Left lung (tissue), 10 donors: ENCODE results near the gene HPDL. TPM values are rescaled to one million over a fixed set of nuclear protein-coding genes. Genes with fewer than 3 reads are reported as not detected.

Experiments used
- ATAC-seq: fragments of 200-7000 bp; cut with Tn5 transposase; one replicate; pipeline ENCODE4 v1.9.1; 2020; ENCODE audit warnings: moderate library complexity
- DNase-seq, 4 donors: peaks; one replicate each; pipeline ENCODE4 v3.0.0-alpha.2; 2013 to 2020
- H3K27ac ChIP-seq, 2 donors: fragments of 200-600 bp; sonication (generic) in 1 of 2; one replicate each; pipeline versions ENCODE4 v1.5.0 to v1.8.0; 2020 to 2021
- H3K27me3 ChIP-seq, 2 donors: fragments of 200-600 bp; sonication (generic) in 1 of 2; one replicate each; pipeline versions ENCODE4 v1.5.0 to v1.8.0; 2020 to 2021
- H3K36me3 ChIP-seq, 2 donors: fragments of 200-600 bp; sonication (generic) in 1 of 2; one replicate each; pipeline versions ENCODE4 v1.5.0 to v1.8.0; 2020 to 2021
- H3K4me1 ChIP-seq, 2 donors: fragments of 200-600 bp; one replicate each; pipeline ENCODE4 v1.8.0; 2021
- H3K4me3 ChIP-seq, 2 donors: fragments of 200-600 bp; sonication (generic) in 1 of 2; one replicate each; pipeline versions ENCODE4 v1.5.0 to v1.8.0; 2020 to 2021; ENCODE audit warnings: mild to moderate bottlenecking in 1 of 2
- H3K9me3 ChIP-seq, 2 donors: fragments of 200-600 bp; sonication (generic) in 1 of 2; one replicate each; pipeline versions ENCODE4 v1.5.0 to v1.8.0; 2020 to 2021
- CTCF ChIP-seq, 2 donors: fragments of 200-600 bp; sonication (generic) in 1 of 2; IDR thresholded peaks; one replicate each; pipeline versions ENCODE4 v1.5.0 to v1.8.0; 2021; ENCODE audit warnings: antibody characterized with exemption in 2 of 2
- intact Hi-C, 2 donors: fragments of 100-400 bp; cut with DNase I; formaldehyde crosslinking; loops; one replicate each; pipeline versions ENCODE4 v1.11.2 to v1.14.2; 2022
- polyA plus RNA-seq, 6 donors: library from polyadenylated mRNA; unstranded; fragments of 120-200 nt; gene quantifications; one replicate each; pipeline ENCODE4 v1.2.1, GENCODE V29; 2013; ENCODE audit not compliant: insufficient read length in 6 of 6
- total RNA-seq, 2 donors: library from RNA; stranded (reverse); fragmentation: NEBNext Ultra II Directional; extraction: Animal tissue kit (Norgen Biotek cat#: 25700); gene quantifications; one replicate each; pipeline ENCODE4 v1.2.1, GENCODE V29; 2021
- donor health status: DM: no; HTN: yes; CAD: no.
- donor health status: DM: no; HTN: no; CAD: no.

HPDL gene
- total and polyA plus RNA-seq, 8 donors = 0.20 to 2.3 (median 1.6) TPM

- DNase-seq (no peak), ATAC-seq (no peak)
- H3K36me3 ChIP-seq = peaks cover 0 to 55% of the 10 kb centered on the region in 2 donors
- intact Hi-C loops = loop anchor here in 1 of 2 donors (10.0 kb wide), 1 partner anchor 220 kb away; no protein-coding TSS in a partner anchor
- no peaks in the 10 kb centered on the region for H3K27me3 ChIP-seq
- no peak overlapping the region for H3K27ac ChIP-seq
- H3K4me3 ChIP-seq = no peak overlapping the region
- no peaks in the 10 kb centered on the region for H3K9me3 ChIP-seq
- peaks cover 17 to 42% of the 10 kb centered on the region in 2 donors for H3K4me1 ChIP-seq
- no peak for TF ChIP-seq CTCF (IDR thresholded peaks at IDR 0.05)
These were observed 18.3 kb downstream of the HPDL start for GRCh38 chr1:45345014-45345413.

GRCh38 chr1:45346473-45346872 is 19.8 kb downstream of the HPDL start:
- DNase-seq (no peak), ATAC-seq (no peak)
- intact Hi-C loops = loop anchor here in 1 of 2 donors (10.0 kb wide), 1 partner anchor 218 kb away; no protein-coding TSS in a partner anchor

GRCh38 chr1:45348020-45348419 is 21.3 kb downstream of the HPDL start:
- no peaks in the 10 kb centered on the region for H3K27me3 ChIP-seq
- intact Hi-C loops = loop anchor here in 1 of 2 donors (10.0 kb wide), 1 partner anchor 217 kb away; no protein-coding TSS in a partner anchor
- DNase-seq (no peak), ATAC-seq (peak; percentile 63)
- peaks cover 9 to 13% of the 10 kb centered on the region in 2 donors for H3K4me1 ChIP-seq
- peak overlapping the region in 1 of 2 donors; percentile 45 for H3K27ac ChIP-seq
- peaks cover 0 to 42% of the 10 kb centered on the region in 2 donors for H3K36me3 ChIP-seq
- no peak for TF ChIP-seq CTCF (IDR thresholded peaks at IDR 0.05)
- no peaks in the 10 kb centered on the region for H3K9me3 ChIP-seq
- H3K4me3 ChIP-seq = no peak overlapping the region

More at GRCh38 chr1:45346473-45346872, 19.8 kb downstream of the HPDL start:
- Histone ChIP-seq H3K36me3 (peaks cover 0 to 55% of the 10 kb centered on the region in 2 donors), H3K4me3 (no peak overlapping the region), H3K9me3 (no peaks in the 10 kb centered on the region), H3K27me3 (no peaks in the 10 kb centered on the region), H3K4me1 (peaks cover 9 to 29% of the 10 kb centered on the region in 2 donors), H3K27ac (no peak overlapping the region)
- TF ChIP-seq CTCF (IDR thresholded peaks at IDR 0.05) = no peak

GRCh38 chr1:45348609-45348965 is 21.9 kb downstream of the HPDL start:
- Histone ChIP-seq H3K27ac (peak overlapping the region; percentile 16 to 45), H3K4me1 (peaks cover 9 to 11% of the 10 kb centered on the region in 2 donors), H3K36me3 (peaks cover 0 to 36% of the 10 kb centered on the region in 2 donors), H3K27me3 (no peaks in the 10 kb centered on the region), H3K9me3 (no peaks in the 10 kb centered on the region), H3K4me3 (no peak overlapping the region)
- peak in 1 of 4 donors; percentile 20 for DNase-seq
- intact Hi-C loops = loop anchor here in 1 of 2 donors (10.0 kb wide), 1 partner anchor 216 kb away; no protein-coding TSS in a partner anchor
- ATAC-seq = peak; percentile 64
- no peak for TF ChIP-seq CTCF (IDR thresholded peaks at IDR 0.05)

GRCh38 chr1:45348966-45349677 is 22.4 kb downstream of the HPDL start:
- Histone ChIP-seq H3K9me3 (no peaks in the 10 kb centered on the region), H3K27ac (peak overlapping the region; percentile 11 to 16), H3K4me3 (no peak overlapping the region), H3K36me3 (peaks cover 0 to 31% of the 10 kb centered on the region in 2 donors), H3K4me1 (peaks cover 9 to 11% of the 10 kb centered on the region in 2 donors), H3K27me3 (no peaks in the 10 kb centered on the region)
- no peak for TF ChIP-seq CTCF (IDR thresholded peaks at IDR 0.05)
- ATAC-seq = peak; percentile 85
- peak in 1 of 4 donors; percentile 17 for DNase-seq
- intact Hi-C loops = loop anchor here in 1 of 2 donors (10.0 kb wide), 1 partner anchor 216 kb away; no protein-coding TSS in a partner anchor
